GM21447 (cell line): ENCODE data around the gene CDK5RAP2.
"Not testable (repeated sequence)": the region's sequence is repeated elsewhere in the genome, so short reads cannot be mapped to it uniquely, and the experiment has no call there.

Experiments
- ATAC-seq: cut with Tn5 transposase; IDR thresholded peaks from one replicate; pipeline ENCODE4 v1.9.1; 2021; ENCODE audit not compliant: unreplicated experiment

CDK5RAP2 gene

GRCh38 chr9:120592210-120592609 lies 12.2 kb upstream of the CDK5RAP2 start:
- no peak for ATAC-seq

- no peak for ATAC-seq
Measured at GRCh38 chr9:120587328-120587727, 7.4 kb upstream of the CDK5RAP2 start.

GRCh38 chr9:120583958-120584369 lies 4.0 kb upstream of the CDK5RAP2 start:
- ATAC-seq, result peak; percentile 27

- ATAC-seq, result peak; percentile 32
Measured at GRCh38 chr9:120579139-120580050, 572 bp downstream of the CDK5RAP2 start.

GRCh38 chr9:120574473-120574872 lies 5.5 kb downstream of the CDK5RAP2 start:
- ATAC-seq, result no peak

GRCh38 chr9:120572472-120572871 lies 7.5 kb downstream of the CDK5RAP2 start:
- no peak for ATAC-seq

GRCh38 chr9:120571443-120572257 lies 8.3 kb downstream of the CDK5RAP2 start:
- ATAC-seq, result no peak

GRCh38 chr9:120570296-120570695 lies 9.7 kb downstream of the CDK5RAP2 start:
- no peak for ATAC-seq

- no peak for ATAC-seq
Measured at GRCh38 chr9:120569556-120569955, 10.4 kb downstream of the CDK5RAP2 start.

GRCh38 chr9:120568816-120569215 lies 11.2 kb downstream of the CDK5RAP2 start:
- ATAC-seq, result no peak

GRCh38 chr9:120567874-120568273 lies 12.1 kb downstream of the CDK5RAP2 start:
- no peak for ATAC-seq

GRCh38 chr9:120567081-120567480 lies 12.9 kb downstream of the CDK5RAP2 start:
- no peak for ATAC-seq

GRCh38 chr9:120564589-120564988 lies 15.4 kb downstream of the CDK5RAP2 start:
- ATAC-seq, result no peak

GRCh38 chr9:120562861-120563443 lies 17.0 kb downstream of the CDK5RAP2 start:
- no peak for ATAC-seq

- no peak for ATAC-seq
Measured at GRCh38 chr9:120561709-120562108, 18.3 kb downstream of the CDK5RAP2 start.

- no peak for ATAC-seq
Measured at GRCh38 chr9:120559546-120559945, 20.4 kb downstream of the CDK5RAP2 start.

- no peak for ATAC-seq
Measured at GRCh38 chr9:120558454-120558853, 21.5 kb downstream of the CDK5RAP2 start.

GRCh38 chr9:120557205-120557604 lies 22.8 kb downstream of the CDK5RAP2 start:
- ATAC-seq, result no peak

- no peak for ATAC-seq
Measured at GRCh38 chr9:120556775-120557174, 23.2 kb downstream of the CDK5RAP2 start.

GRCh38 chr9:120555839-120556238 lies 24.1 kb downstream of the CDK5RAP2 start:
- no peak for ATAC-seq

GRCh38 chr9:120552210-120552704 lies 27.7 kb downstream of the CDK5RAP2 start:
- not testable (repeated sequence) for ATAC-seq
